Kidney epithelial cell (primary cell): ENCODE data around the gene GNG7. TPM values are rescaled to one million over a fixed set of nuclear protein-coding genes. Genes with fewer than 3 reads are reported as not detected.
"Not testable (repeated sequence)": the region's sequence is repeated elsewhere in the genome, so short reads cannot be mapped to it uniquely, and the experiment has no call there.

ENCODE experiments used
- DNase-seq: peaks from one replicate; pipeline ENCODE4 v3.0.0-alpha.2; 2010; ENCODE audit warnings: low read depth
- H3K27me3 ChIP-seq: 2 replicates; pipeline ENCODE4 v1.6.0; 2011; ENCODE audit warnings: low read length; ENCODE audit not compliant: control insufficient read depth, insufficient read depth
- H3K36me3 ChIP-seq: 2 replicates; pipeline ENCODE4 v1.5.1; 2011; ENCODE audit warnings: low read length; ENCODE audit not compliant: control insufficient read depth, insufficient read depth
- H3K4me3 ChIP-seq: 2 replicates; pipeline ENCODE4 v1.5.1; 2011; ENCODE audit warnings: low read depth, mild to moderate bottlenecking, control low read depth, low read length
- CTCF ChIP-seq: IDR thresholded peaks from 2 replicates; pipeline ENCODE4 v1.5.1; 2011; ENCODE audit warnings: mild to moderate bottlenecking, moderate library complexity, low read length, control low read depth, inconsistent platforms; ENCODE audit not compliant: insufficient read depth, poor library complexity, severe bottlenecking
- total RNA-seq: library from RNA; depleted of rRNA; stranded (reverse); fragments of >200 nt; gene quantifications from 2 replicates; pipeline ENCODE4 v1.2.3, GENCODE V29; 2015

GNG7 gene
- total RNA-seq, 1 donor from 2014 or later: 0.33 TPM

DNA sequence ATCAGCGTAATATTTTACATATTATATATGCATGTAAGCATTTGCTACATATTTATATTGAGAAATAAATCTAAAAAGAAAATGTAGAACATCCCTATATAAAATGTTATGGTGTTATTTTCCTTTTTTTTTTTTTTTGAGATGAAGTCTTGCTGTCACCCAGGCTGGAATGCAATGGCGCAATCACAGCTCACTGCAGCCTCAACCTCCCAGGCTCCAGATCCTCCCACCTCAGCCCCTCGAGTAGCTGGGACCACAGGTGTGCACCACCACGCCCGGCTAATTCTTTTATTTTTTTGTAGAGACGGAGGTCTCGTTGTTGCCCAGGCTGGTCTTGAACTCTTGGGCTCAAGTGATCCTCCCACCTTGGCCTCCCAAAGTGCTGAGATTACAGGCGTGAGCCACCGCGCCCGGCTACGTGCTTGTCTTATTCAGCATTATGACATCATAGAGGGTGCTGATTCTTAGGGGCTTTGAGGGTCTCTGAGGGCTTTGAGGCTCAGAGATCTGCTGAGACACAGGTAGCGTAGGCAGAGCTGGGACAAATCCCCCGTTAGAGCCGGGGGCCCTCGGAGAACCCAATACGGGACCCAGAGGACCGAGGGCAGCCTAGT is 124.7 kb downstream of the GNG7 start:
- no peak for TF ChIP-seq CTCF
- Histone ChIP-seq H3K36me3 (no peaks in the 10 kb centered on the region), H3K4me3 (no peak overlapping the region), H3K27me3 (no peaks in the 10 kb centered on the region)
- DNase-seq: no peak

- DNase-seq: no peak
- Histone ChIP-seq H3K27me3 (no peaks in the 10 kb centered on the region), H3K36me3 (no peaks in the 10 kb centered on the region), H3K4me3 (no peak overlapping the region)
- TF ChIP-seq CTCF: no peak
These were observed 126.6 kb downstream of the GNG7 start for GRCh38 chr19:2575734-2576481.

- TF ChIP-seq CTCF: no peak
These were observed 127.4 kb downstream of the GNG7 start for GRCh38 chr19:2574971-2575630.

DNA sequence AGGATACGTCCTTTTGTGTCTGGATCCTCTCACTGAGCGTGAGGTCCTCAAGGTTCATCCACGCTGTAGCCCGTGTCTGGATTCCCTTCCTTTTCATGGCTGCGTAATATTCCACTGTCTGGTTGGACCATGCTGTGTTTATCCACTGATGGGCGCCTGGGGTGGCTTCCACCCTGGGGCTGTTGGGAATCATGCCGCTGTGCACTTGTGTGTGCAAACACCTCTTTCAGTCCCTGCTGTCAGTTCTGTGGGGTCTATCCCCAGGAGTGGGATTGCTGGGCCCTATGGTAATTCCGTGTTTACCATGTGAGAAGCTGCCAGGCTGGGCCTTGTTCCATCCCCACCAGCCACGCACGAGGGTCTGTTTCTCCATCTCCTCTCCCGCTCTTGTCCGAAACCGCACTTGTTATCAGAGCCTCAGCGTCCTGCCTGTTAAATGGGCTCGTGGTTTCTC is 128.0 kb downstream of the GNG7 start:
- Histone ChIP-seq H3K36me3 (no peaks in the 10 kb centered on the region), H3K27me3 (no peaks in the 10 kb centered on the region), H3K4me3 (no peak overlapping the region)
- no peak for TF ChIP-seq CTCF
- no peak for DNase-seq

More at GRCh38 chr19:2574971-2575630, 127.4 kb downstream of the GNG7 start:
- no peaks in the 10 kb centered on the region for H3K27me3 ChIP-seq
- H3K36me3 ChIP-seq: no peaks in the 10 kb centered on the region
- H3K4me3 ChIP-seq: no peak overlapping the region
- no peak for DNase-seq

GRCh38 chr19:2573916-2574315 is 128.6 kb downstream of the GNG7 start:
- TF ChIP-seq CTCF: no peak
- Histone ChIP-seq H3K4me3 (no peak overlapping the region), H3K27me3 (no peaks in the 10 kb centered on the region), H3K36me3 (no peaks in the 10 kb centered on the region)
- DNase-seq: no peak

- H3K36me3 ChIP-seq, H3K4me3 ChIP-seq, H3K27me3 ChIP-seq, DNase-seq: not testable (repeated sequence)
These were observed 130.3 kb downstream of the GNG7 start for GRCh38 chr19:2572152-2572551.
